SH-SY5Y (cell line): ENCODE data around the gene CLEC7A.

Experiments
- GATA2 ChIP-seq: IDR thresholded peaks from 2 replicates; pipeline ENCODE4 v1.6.1; 2011; ENCODE audit warnings: mild to moderate bottlenecking, low read depth, low read length
- GATA3 ChIP-seq: IDR thresholded peaks from 2 replicates; pipeline ENCODE4 v1.6.1; 2011; ENCODE audit warnings: low read depth, mild to moderate bottlenecking, low read length, moderate library complexity

DNA sequence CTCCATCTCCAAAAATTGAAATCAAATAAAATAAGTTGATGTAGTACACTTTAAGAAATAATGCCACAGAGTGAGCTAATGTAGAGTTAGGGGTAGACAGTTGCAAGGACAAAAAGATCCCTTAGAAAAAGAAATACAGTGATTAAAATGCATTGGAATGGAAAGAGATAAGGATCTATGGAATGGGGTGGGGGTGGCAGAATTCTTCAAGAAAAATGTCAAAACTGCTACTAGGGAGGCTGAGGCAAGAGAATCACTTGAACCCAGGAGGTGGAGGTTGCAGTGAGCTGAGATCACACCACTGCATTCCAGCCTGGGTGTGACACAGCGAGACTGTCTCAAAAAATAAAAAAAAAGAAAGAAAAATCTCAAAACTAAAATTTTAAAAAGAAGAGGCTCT is 35.4 kb upstream of the CLEC7A start:
- TF ChIP-seq GATA3 (no peak), GATA2 (no peak)
